NCI-H446 treated with DMSO at 0.1 percent for 48 hours (cell line): ENCODE results near the gene PTS.
"Not testable (repeated sequence)": the region's sequence is repeated elsewhere in the genome, so short reads cannot be mapped to it uniquely, and the experiment has no call there.

Source experiments
- DNase-seq: peaks from one replicate; lab custom pipeline; 2025; lab: John Stamatoyannopoulos, UW

Gene PTS

GRCh38 chr11:112226062-112226830 is at the start of gene PTS:
TSS of gene PTS (plus strand) at chr11:112226428. CDS start at chr11:112226444, 16 bp downstream.
- DNase-seq, result peak; percentile 58

- DNase-seq, result no peak
Measured at GRCh38 chr11:112177589-112177988, 48.6 kb upstream of the PTS start.

GRCh38 chr11:112178428-112178827 is 47.8 kb upstream of the PTS start:
- DNase-seq, result no peak

- DNase-seq, result no peak
Measured at GRCh38 chr11:112178936-112179335, 47.3 kb upstream of the PTS start.

- DNase-seq, result no peak
Measured at GRCh38 chr11:112179601-112180000, 46.6 kb upstream of the PTS start.

GRCh38 chr11:112182867-112183266 is 43.4 kb upstream of the PTS start:
- no peak for DNase-seq

GRCh38 chr11:112185883-112186282 is 40.3 kb upstream of the PTS start:
- no peak for DNase-seq

- no peak for DNase-seq
Measured at GRCh38 chr11:112186304-112186703, 39.9 kb upstream of the PTS start.

- DNase-seq, result not testable (repeated sequence)
Measured at GRCh38 chr11:112195113-112195512, 31.1 kb upstream of the PTS start.

GRCh38 chr11:112195951-112196351 is 30.3 kb upstream of the PTS start:
- DNase-seq, result no peak

- no peak for DNase-seq
Measured at GRCh38 chr11:112196519-112197087, 29.6 kb upstream of the PTS start.

GRCh38 chr11:112199101-112199500 is 27.1 kb upstream of the PTS start:
- not testable (repeated sequence) for DNase-seq

- DNase-seq, result no peak
Measured at GRCh38 chr11:112200252-112200651, 26.0 kb upstream of the PTS start.

GRCh38 chr11:112206071-112206470 is 20.2 kb upstream of the PTS start:
- no peak for DNase-seq

- no peak for DNase-seq
Measured at GRCh38 chr11:112210890-112211289, 15.3 kb upstream of the PTS start.

- no peak for DNase-seq
Measured at GRCh38 chr11:112211536-112211935, 14.7 kb upstream of the PTS start.

- DNase-seq, result no peak
Measured at GRCh38 chr11:112212290-112212689, 13.9 kb upstream of the PTS start.

- no peak for DNase-seq
Measured at GRCh38 chr11:112212710-112213109, 13.5 kb upstream of the PTS start.

GRCh38 chr11:112213753-112214152 is 12.5 kb upstream of the PTS start:
- DNase-seq, result no peak

GRCh38 chr11:112215621-112216020 is 10.6 kb upstream of the PTS start:
- no peak for DNase-seq

- DNase-seq, result no peak
Measured at GRCh38 chr11:112216561-112217105, 9.6 kb upstream of the PTS start.

- peak; percentile 41 for DNase-seq
Measured at GRCh38 chr11:112219476-112220232, 6.6 kb upstream of the PTS start.
